DOHH2 (cell line): ENCODE results near the gene GNG10.

Experiments
- EZH2phosphoT487 ChIP-seq: fragments of 200-600 bp; sonication (generic); IDR thresholded peaks from 2 replicates; pipeline ENCODE4 v1.6.1; 2017; ENCODE audit warnings: borderline replicate concordance, mild to moderate bottlenecking, antibody characterized with exemption, low read length, moderate library complexity, mixed read lengths
- TF ChIP-seq, protein P1 (sequence below): fragments of 200-600 bp; sonication (generic); IDR thresholded peaks from one replicate; pipeline ENCODE4 v1.5.1; 2014; ENCODE audit warnings: antibody characterized with exemption, mild to moderate bottlenecking, low read depth, low read length; ENCODE audit not compliant: poor library complexity, severe bottlenecking

- TF ChIP-seq, protein P1, sequence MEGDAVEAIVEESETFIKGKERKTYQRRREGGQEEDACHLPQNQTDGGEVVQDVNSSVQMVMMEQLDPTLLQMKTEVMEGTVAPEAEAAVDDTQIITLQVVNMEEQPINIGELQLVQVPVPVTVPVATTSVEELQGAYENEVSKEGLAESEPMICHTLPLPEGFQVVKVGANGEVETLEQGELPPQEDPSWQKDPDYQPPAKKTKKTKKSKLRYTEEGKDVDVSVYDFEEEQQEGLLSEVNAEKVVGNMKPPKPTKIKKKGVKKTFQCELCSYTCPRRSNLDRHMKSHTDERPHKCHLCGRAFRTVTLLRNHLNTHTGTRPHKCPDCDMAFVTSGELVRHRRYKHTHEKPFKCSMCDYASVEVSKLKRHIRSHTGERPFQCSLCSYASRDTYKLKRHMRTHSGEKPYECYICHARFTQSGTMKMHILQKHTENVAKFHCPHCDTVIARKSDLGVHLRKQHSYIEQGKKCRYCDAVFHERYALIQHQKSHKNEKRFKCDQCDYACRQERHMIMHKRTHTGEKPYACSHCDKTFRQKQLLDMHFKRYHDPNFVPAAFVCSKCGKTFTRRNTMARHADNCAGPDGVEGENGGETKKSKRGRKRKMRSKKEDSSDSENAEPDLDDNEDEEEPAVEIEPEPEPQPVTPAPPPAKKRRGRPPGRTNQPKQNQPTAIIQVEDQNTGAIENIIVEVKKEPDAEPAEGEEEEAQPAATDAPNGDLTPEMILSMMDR = no peak
- TF ChIP-seq EZH2phosphoT487 = no peak
Observed at GRCh38 chr9:111627260-111627963, 34.0 kb upstream of the GNG10 start.
